ENCODE data around the gene ATG12. TPM values are rescaled to one million over a fixed set of nuclear protein-coding genes. Genes with fewer than 3 reads are reported as not detected.
A peak's percentile ranks its signal among the peaks of the same experiment; 100 is the strongest.

The ATG12 gene
- total and polyA plus RNA-seq, 2 of the 13 experiments (the other 11 are each of a cell fraction or from before 2014, with no cell fraction given): 46.4 to 58.1 TPM

DNA sequence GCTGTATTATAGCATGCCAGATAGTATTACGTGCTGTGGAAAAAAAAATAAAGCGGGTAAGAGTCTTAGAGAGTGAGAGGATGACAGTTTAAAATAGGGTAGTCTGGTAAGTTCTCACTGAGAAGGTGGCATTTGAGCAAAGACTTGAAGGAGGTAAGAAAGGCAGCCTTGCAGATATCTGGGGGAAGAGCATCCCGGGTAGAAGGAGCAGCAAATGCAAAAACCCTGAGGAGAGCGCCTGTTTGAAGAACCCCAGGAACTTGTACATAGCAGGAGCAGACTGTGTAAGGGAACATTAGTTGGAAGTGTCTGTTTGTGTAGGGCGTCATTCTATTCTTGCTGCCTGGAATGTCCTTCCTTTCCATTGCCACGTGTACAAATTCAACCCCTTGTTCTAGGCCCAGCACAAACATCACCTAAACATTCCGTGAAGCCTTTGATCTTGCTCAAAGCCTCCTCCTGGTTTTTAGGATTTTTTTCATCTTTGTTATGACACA, 3.0 kb upstream of the ATG12 start (continued):
- TF ChIP-seq, protein P1, sequence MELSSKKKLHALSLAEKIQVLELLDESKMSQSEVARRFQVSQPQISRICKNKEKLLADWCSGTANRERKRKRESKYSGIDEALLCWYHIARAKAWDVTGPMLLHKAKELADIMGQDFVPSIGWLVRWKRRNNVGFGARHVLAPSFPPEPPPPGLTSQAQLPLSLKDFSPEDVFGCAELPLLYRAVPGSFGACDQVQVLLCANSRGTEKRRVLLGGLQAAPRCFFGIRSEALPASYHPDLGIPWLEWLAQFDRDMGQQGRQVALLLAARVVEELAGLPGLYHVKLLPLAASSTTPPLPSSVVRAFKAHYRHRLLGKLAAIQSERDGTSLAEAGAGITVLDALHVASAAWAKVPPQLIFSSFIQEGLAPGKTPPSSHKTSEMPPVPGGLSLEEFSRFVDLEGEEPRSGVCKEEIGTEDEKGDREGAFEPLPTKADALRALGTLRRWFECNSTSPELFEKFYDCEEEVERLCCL (CRISPR knock-in tag; IDR thresholded peaks at IDR 0.05; ENCODE audit: borderline replicate concordance): no peak
- TF ChIP-seq, protein P2, sequence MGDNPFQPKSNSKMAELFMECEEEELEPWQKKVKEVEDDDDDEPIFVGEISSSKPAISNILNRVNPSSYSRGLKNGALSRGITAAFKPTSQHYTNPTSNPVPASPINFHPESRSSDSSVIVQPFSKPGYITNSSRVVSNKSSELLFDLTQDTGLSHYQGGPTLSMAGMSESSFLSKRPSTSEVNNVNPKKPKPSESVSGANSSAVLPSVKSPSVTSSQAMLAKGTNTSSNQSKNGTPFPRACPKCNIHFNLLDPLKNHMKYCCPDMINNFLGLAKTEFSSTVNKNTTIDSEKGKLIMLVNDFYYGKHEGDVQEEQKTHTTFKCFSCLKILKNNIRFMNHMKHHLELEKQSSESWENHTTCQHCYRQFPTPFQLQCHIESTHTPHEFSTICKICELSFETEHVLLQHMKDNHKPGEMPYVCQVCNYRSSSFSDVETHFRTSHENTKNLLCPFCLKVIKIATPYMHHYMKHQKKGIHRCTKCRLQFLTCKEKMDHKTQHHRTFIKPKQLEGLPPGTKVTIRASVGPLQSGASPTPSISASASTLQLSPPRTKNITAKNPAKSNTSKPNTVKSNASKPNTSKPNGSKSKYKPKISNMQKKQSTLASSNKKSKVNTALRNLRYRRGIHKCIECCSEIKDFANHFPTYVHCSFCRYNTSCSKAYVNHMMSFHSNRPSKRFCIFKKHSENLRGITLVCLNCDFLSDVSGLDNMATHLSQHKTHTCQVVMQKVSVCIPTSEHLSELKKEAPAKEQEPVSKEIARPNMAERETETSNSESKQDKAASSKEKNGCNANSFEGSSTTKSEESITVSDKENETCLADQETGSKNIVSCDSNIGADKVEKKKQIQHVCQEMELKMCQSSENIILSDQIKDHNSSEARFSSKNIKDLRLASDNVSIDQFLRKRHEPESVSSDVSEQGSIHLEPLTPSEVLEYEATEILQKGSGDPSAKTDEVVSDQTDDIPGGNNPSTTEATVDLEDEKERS (CRISPR knock-in tag; IDR thresholded peaks at IDR 0.05): no peak
- no peak for TF ChIP-seq KLF15 (CRISPR knock-in tag; IDR thresholded peaks at IDR 0.05; ENCODE audit: borderline replicate concordance)
- TF ChIP-seq ZNF432 (CRISPR knock-in tag; IDR thresholded peaks at IDR 0.05; ENCODE audit: borderline replicate concordance): no peak
- TF ChIP-seq, protein P3, sequence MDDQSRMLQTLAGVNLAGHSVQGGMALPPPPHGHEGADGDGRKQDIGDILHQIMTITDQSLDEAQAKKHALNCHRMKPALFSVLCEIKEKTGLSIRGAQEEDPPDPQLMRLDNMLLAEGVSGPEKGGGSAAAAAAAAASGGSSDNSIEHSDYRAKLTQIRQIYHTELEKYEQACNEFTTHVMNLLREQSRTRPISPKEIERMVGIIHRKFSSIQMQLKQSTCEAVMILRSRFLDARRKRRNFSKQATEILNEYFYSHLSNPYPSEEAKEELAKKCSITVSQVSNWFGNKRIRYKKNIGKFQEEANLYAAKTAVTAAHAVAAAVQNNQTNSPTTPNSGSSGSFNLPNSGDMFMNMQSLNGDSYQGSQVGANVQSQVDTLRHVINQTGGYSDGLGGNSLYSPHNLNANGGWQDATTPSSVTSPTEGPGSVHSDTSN (CRISPR knock-in tag; IDR thresholded peaks at IDR 0.05; ENCODE audit: borderline replicate concordance): no peak
- TF ChIP-seq ZNF331 (CRISPR knock-in tag; IDR thresholded peaks at IDR 0.05): 0 out of 2 replicates have a peak, but pooled peaks have one; percentile 18
- no peak for TF ChIP-seq ZNF33A (CRISPR knock-in tag; IDR thresholded peaks at IDR 0.05; ENCODE audit: borderline replicate concordance)
- TF ChIP-seq, protein P4, sequence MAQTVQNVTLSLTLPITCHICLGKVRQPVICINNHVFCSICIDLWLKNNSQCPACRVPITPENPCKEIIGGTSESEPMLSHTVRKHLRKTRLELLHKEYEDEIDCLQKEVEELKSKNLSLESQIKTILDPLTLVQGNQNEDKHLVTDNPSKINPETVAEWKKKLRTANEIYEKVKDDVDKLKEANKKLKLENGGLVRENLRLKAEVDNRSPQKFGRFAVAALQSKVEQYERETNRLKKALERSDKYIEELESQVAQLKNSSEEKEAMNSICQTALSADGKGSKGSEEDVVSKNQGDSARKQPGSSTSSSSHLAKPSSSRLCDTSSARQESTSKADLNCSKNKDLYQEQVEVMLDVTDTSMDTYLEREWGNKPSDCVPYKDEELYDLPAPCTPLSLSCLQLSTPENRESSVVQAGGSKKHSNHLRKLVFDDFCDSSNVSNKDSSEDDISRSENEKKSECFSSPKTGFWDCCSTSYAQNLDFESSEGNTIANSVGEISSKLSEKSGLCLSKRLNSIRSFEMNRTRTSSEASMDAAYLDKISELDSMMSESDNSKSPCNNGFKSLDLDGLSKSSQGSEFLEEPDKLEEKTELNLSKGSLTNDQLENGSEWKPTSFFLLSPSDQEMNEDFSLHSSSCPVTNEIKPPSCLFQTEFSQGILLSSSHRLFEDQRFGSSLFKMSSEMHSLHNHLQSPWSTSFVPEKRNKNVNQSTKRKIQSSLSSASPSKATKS (CRISPR knock-in tag; IDR thresholded peaks at IDR 0.05): no peak
- TF ChIP-seq ZNF230 (CRISPR knock-in tag; IDR thresholded peaks at IDR 0.05): no peak
- TF ChIP-seq, protein P5, sequence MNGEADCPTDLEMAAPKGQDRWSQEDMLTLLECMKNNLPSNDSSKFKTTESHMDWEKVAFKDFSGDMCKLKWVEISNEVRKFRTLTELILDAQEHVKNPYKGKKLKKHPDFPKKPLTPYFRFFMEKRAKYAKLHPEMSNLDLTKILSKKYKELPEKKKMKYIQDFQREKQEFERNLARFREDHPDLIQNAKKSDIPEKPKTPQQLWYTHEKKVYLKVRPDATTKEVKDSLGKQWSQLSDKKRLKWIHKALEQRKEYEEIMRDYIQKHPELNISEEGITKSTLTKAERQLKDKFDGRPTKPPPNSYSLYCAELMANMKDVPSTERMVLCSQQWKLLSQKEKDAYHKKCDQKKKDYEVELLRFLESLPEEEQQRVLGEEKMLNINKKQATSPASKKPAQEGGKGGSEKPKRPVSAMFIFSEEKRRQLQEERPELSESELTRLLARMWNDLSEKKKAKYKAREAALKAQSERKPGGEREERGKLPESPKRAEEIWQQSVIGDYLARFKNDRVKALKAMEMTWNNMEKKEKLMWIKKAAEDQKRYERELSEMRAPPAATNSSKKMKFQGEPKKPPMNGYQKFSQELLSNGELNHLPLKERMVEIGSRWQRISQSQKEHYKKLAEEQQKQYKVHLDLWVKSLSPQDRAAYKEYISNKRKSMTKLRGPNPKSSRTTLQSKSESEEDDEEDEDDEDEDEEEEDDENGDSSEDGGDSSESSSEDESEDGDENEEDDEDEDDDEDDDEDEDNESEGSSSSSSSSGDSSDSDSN (CRISPR knock-in tag; IDR thresholded peaks at IDR 0.05): no peak
- no peak for TF ChIP-seq HOXA7 (CRISPR knock-in tag; IDR thresholded peaks at IDR 0.05)
- TF ChIP-seq NFKB2 (CRISPR knock-in tag; IDR thresholded peaks at IDR 0.05; ENCODE audit: borderline replicate concordance): no peak
- no peak for TF ChIP-seq ESRRA (CRISPR knock-in tag; IDR thresholded peaks at IDR 0.05; ENCODE audit: low read depth)
- no peak for TF ChIP-seq FOXA1 (IDR thresholded peaks at IDR 0.05)
- peak; percentile 25; the same call in 1 of the 2 replicates for TF ChIP-seq FOXA1 (CRISPR knock-in tag; IDR thresholded peaks at IDR 0.05)
- no peak for TF ChIP-seq ARID2 (CRISPR knock-in tag; IDR thresholded peaks at IDR 0.05; ENCODE audit: borderline replicate concordance)
- TF ChIP-seq, protein P6, sequence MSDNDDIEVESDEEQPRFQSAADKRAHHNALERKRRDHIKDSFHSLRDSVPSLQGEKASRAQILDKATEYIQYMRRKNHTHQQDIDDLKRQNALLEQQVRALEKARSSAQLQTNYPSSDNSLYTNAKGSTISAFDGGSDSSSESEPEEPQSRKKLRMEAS (IDR thresholded peaks at IDR 0.05): peak; percentile 81
- TF ChIP-seq ZNF138 (CRISPR knock-in tag; IDR thresholded peaks at IDR 0.05; ENCODE audit: low read depth): no peak

Measured in HepG2 (cell line).